Heart right ventricle (tissue), 16 donors: ENCODE results near the gene ITGA8. TPM values are rescaled to one million over a fixed set of nuclear protein-coding genes. Genes with fewer than 3 reads are reported as not detected.

ENCODE experiments used
- ATAC-seq, 8 donors: fragments of 200-7000 bp; cut with Tn5 transposase; one replicate each; pipeline ENCODE4 v1.9.1; 2020; ENCODE audit warnings: mild to moderate bottlenecking in 8 of 8, moderate library complexity in 8 of 8, moderate number of reproducible peaks in 1 of 8
- DNase-seq, 2 donors: peaks; one replicate each; pipeline ENCODE4 v3.0.0-alpha.2; 2020
- H3K27ac ChIP-seq, 10 donors: fragments of 200-600 bp; sonication (generic) in 2 of 10; one replicate each; pipeline versions ENCODE4 v1.5.0 to v1.8.0; 2020 to 2022; ENCODE audit warnings: mild to moderate bottlenecking in 3 of 10
- H3K27me3 ChIP-seq, 7 donors: fragments of 200-600 bp; one replicate each; pipeline ENCODE4 v1.8.0; 2021 to 2022; ENCODE audit warnings: mild to moderate bottlenecking in 2 of 7
- H3K36me3 ChIP-seq, 9 donors: fragments of 200-600 bp; sonication (generic) in 1 of 9; one replicate each; pipeline versions ENCODE4 v1.5.0 to v1.8.0; 2020 to 2022; ENCODE audit warnings: mild to moderate bottlenecking in 2 of 9
- H3K4me1 ChIP-seq, 9 donors: fragments of 200-600 bp; sonication (generic) in 1 of 9; one replicate each; pipeline versions ENCODE4 v1.5.0 to v1.8.0; 2020 to 2022; ENCODE audit warnings: mild to moderate bottlenecking in 4 of 9
- H3K4me3 ChIP-seq, 10 donors: fragments of 200-600 bp; sonication (generic) in 2 of 10; one replicate each; pipeline versions ENCODE4 v1.5.0 to v1.8.0; 2020 to 2022; ENCODE audit warnings: mild to moderate bottlenecking in 7 of 10, moderate library complexity in 2 of 10
- H3K9me3 ChIP-seq, 11 donors: fragments of 200-600 bp in 10 of 11; sonication (generic) in 2 of 11; one replicate each; pipeline versions ENCODE4 v1.5.0 to v1.8.0; 2013 to 2022; ENCODE audit warnings: mild to moderate bottlenecking in 2 of 11, control low read depth in 1 of 11, moderate library complexity in 1 of 11
- WGBS, 2 donors: extraction: QIAGEN DNeasy Blood & Tissue Kit; methylation state at CpG; one replicate each; pipeline ENCODE4 v1.1.7; 2013; ENCODE audit warnings: inconsistent platforms in 1 of 2; 5-methylcytosine and 5-hydroxymethylcytosine counted together
- intact Hi-C, 10 donors: fragments of 100-400 bp; cut with DNase I; formaldehyde crosslinking; loops; one replicate each; pipeline versions ENCODE4 v1.11.1 to v1.14.2; 2022
- polyA plus RNA-seq, 2 donors: library from polyadenylated mRNA; stranded (reverse); fragments of 200-250 nt; gene quantifications; one replicate each; pipeline ENCODE4 v1.2.3, GENCODE V29; 2013
- total RNA-seq, 10 donors: library from RNA; stranded (reverse); fragmentation: NEBNext Ultra II Directional in 3 of 10; extraction: Animal tissue kit (Norgen Biotek cat#: 25700) in 3 of 10; gene quantifications; one replicate each; pipeline versions ENCODE4 v1.2.1 to v1.2.4, GENCODE V29; 2021 to 2023
- TF ChIP-seq, protein P1 (sequence below), 9 donors: fragments of 200-600 bp; sonication (generic) in 2 of 9; IDR thresholded peaks; one replicate each; pipeline versions ENCODE4 v1.5.0 to v1.8.0; 2021 to 2022; ENCODE audit warnings: antibody characterized with exemption in 9 of 9, mild to moderate bottlenecking in 5 of 9, moderate library complexity in 1 of 9
- donor health status: Arrhythmogenic right ventricular cardiomyopathy.
- donor health status: ischemic (EF 13 %, LVEDD 7.1; RV severe dilation, severe dysfunction).
- donor health status: healthy with polysubstance abuse.
- donor health status: DM: no; HTN: yes; CAD: no.
- donor health status: DM: no; HTN: no; CAD: no.
- donor health status: ischemic (EF 25% LVEDD 6.9; RV normal size, moderate dysfunction).
- donor health status: ischemic (EF 25% LVEDD 5.7; RV mildly dilated, moderate dysfunction).
- donor health status: healthy.
- donor health status: DM: yes; HTN: yes; CAD: no.
- donor health status: Ischemic cardiomyopathy.
- donor health status: ischemic (EF 35%, LVEDD 5.7; RV mildly dilated, moderate dysfunction).
- donor health status: nonischemic (EF 11% LVEDD 7.7; RV severe dilation, severe dysfunction).
- donor health status: DM: yes; HTN: yes; CAD: no.
- donor health status: PGD.
- donor health status: ischemic (EF 29% LVEDD 5.4; RV normal size, mild dysfunction).
- donor health status: nonischemic (EF 23%, LVEDD 6.1; RV moderate dilation, normal function).

ITGA8 gene
- total and polyA plus RNA-seq, 12 donors = 0.62 to 4.2 (median 2.1) TPM

DNA sequence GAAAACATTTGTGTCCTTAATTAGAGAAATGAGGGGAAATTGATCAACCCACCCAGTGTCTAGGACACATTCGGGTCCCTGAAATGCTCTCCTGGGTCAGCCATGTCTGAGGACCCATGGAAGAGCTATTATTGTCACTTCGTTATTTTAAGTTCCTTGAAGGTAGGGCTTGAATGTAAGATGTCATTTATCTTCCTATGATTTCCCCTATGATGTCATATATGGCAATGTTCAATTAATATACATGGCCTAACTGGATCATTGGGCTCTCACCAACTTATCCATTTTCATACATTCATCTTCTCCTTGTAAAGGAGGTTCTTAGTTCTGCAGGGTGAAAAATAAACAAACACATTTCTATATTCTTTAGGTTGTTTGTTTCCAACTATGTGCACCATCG is 235.6 kb downstream of the ITGA8 start:
- Histone ChIP-seq H3K36me3 (no peaks in the 10 kb centered on the region), H3K27ac (no peak overlapping the region), H3K4me1 (peaks cover 0 to 15% (median 0%) of the 10 kb centered on the region in 9 donors), H3K27me3 (peaks cover 0 to 2% (median 0%) of the 10 kb centered on the region in 7 donors), H3K4me3 (no peak overlapping the region), H3K9me3 (no peaks in the 10 kb centered on the region)
- TF ChIP-seq, protein P1, sequence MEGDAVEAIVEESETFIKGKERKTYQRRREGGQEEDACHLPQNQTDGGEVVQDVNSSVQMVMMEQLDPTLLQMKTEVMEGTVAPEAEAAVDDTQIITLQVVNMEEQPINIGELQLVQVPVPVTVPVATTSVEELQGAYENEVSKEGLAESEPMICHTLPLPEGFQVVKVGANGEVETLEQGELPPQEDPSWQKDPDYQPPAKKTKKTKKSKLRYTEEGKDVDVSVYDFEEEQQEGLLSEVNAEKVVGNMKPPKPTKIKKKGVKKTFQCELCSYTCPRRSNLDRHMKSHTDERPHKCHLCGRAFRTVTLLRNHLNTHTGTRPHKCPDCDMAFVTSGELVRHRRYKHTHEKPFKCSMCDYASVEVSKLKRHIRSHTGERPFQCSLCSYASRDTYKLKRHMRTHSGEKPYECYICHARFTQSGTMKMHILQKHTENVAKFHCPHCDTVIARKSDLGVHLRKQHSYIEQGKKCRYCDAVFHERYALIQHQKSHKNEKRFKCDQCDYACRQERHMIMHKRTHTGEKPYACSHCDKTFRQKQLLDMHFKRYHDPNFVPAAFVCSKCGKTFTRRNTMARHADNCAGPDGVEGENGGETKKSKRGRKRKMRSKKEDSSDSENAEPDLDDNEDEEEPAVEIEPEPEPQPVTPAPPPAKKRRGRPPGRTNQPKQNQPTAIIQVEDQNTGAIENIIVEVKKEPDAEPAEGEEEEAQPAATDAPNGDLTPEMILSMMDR (IDR thresholded peaks at IDR 0.05) = no peak
- ATAC-seq (no peak), DNase-seq (no peak)
- 64 to 70% methylated on average over 3 of the region's 3 CpGs for WGBS, 2 donors
- intact Hi-C loops = no loop called here

DNA sequence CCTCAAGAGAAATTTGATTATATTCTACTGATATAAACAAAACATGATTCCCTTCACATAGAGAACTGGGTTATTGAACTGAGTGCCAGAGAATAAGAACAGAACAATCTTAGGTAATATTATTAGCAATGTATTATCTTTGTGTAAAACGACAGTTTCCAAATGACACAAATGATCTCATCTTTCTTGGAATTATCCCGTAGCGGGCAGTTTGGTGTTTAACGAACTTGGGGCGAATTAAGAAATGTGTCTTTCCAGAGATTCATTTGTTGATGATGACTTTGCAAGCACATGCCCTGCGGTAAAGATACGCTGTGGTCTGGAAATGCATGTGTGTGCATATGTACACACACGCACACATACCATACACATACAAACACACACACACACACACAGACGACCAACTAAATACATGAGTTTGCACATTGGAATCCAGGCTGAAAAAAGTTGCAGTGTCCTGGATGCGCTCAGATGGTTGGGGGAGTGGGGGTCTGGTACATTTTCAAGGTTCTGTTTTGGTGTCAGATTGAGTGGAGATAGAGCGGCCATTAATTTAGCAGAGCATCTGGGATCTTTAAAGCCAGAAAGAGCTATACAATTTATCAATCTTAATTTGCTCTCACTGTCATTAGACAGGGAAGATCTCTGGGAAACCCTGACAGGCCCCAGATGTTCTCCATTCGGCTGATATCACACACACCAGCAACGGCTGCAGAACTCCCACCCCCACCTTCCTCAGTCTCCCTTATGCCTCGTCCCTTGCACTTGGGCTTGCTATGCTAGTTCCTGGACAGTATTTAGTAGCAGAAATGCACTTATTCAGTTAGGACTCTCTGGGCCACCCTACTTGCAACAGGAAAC is 236.3 kb downstream of the ITGA8 start:
- H3K9me3 ChIP-seq = no peaks in the 10 kb centered on the region
- 66 to 67% methylated on average over 14 of the region's 14 CpGs for WGBS, 2 donors
- no peaks in the 10 kb centered on the region for H3K36me3 ChIP-seq
- no peak overlapping the region for H3K4me3 ChIP-seq
- no peak for ATAC-seq
- intact Hi-C loops = no loop called here
- H3K27me3 ChIP-seq = peaks cover 0 to 4% (median 0%) of the 10 kb centered on the region in 7 donors
- no peak overlapping the region for H3K27ac ChIP-seq
- H3K4me1 ChIP-seq = peaks cover 0 to 15% (median 0%) of the 10 kb centered on the region in 9 donors
- no peak for DNase-seq
- TF ChIP-seq, protein P1 (IDR thresholded peaks at IDR 0.05) = no peak

DNA sequence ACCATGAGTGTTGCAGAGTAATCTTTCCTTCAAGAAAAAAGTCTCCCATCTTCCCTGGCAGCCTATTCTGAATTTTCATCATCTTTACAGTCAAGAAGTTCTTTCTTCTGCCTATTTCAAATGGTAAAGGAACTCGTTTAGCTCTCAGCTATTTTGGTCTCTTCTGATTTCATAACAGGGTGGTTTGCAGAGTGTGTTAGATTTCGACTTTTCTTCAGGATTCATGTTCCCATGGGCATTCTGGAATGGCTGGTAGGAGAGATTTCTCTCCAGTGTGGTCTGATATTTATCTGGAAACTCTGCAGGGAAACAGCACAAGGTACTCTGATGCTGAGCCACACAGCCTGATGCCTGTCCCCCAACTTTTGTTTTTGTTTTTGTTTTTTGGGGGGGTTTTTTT is 237.6 kb downstream of the ITGA8 start:
- no peak overlapping the region for H3K4me3 ChIP-seq
- intact Hi-C loops = no loop called here
- no peaks in the 10 kb centered on the region for H3K36me3 ChIP-seq
- H3K27ac ChIP-seq = no peak overlapping the region
- H3K9me3 ChIP-seq = no peaks in the 10 kb centered on the region
- 39 to 49% methylated on average over 2 of the region's 2 CpGs for WGBS, 2 donors
- DNase-seq (no peak), ATAC-seq (no peak)
- TF ChIP-seq, protein P1 (IDR thresholded peaks at IDR 0.05) = no peak
- peaks cover 0 to 10% (median 0%) of the 10 kb centered on the region in 7 donors for H3K27me3 ChIP-seq
- peaks cover 0 to 15% (median 0%) of the 10 kb centered on the region in 9 donors for H3K4me1 ChIP-seq

DNA sequence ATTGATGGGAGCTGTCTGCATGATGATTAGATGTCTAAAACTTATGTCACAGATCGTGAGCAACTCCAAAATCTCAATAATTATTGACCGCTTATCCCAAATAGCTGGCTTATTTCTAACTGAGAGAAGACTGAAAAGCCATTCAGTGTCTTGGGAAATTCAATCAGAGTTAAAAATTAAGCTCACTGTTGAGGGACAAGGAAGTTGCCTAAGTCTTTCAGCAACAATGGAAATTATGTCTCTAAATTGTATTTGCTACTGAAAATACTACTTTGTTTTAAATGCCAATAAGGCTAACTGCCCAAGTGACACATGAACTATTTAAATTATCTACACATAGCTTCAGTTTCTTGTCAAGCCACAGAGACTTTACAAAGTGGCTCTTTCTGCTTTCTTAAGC is 240.8 kb downstream of the ITGA8 start:
- ATAC-seq (no peak), DNase-seq (no peak)
- H3K9me3 ChIP-seq = peaks cover 0 to 3% (median 0%) of the 10 kb centered on the region in 11 donors
- intact Hi-C loops = loop anchor here in 1 of 10 donors (10.0 kb wide), 1 partner anchor 86 kb away; no protein-coding TSS in a partner anchor
- WGBS, 2 donors = 57 to 60% methylated on average over 2 of the region's 2 CpGs
- peaks cover 0 to 10% (median 0%) of the 10 kb centered on the region in 7 donors for H3K27me3 ChIP-seq
- TF ChIP-seq, protein P1 (IDR thresholded peaks at IDR 0.05) = no peak
- H3K4me3 ChIP-seq = no peak overlapping the region
- no peak overlapping the region for H3K27ac ChIP-seq
- H3K4me1 ChIP-seq = no peaks in the 10 kb centered on the region
- H3K36me3 ChIP-seq = no peaks in the 10 kb centered on the region
